GM19463 (cell line): ENCODE data around the gene LETM1.

Source experiments
- ATAC-seq: cut with Tn5 transposase; IDR thresholded peaks from one replicate; pipeline ENCODE4 v1.9.1; 2021; ENCODE audit warnings: mild to moderate bottlenecking, moderate library complexity; ENCODE audit not compliant: unreplicated experiment

The LETM1 gene

DNA sequence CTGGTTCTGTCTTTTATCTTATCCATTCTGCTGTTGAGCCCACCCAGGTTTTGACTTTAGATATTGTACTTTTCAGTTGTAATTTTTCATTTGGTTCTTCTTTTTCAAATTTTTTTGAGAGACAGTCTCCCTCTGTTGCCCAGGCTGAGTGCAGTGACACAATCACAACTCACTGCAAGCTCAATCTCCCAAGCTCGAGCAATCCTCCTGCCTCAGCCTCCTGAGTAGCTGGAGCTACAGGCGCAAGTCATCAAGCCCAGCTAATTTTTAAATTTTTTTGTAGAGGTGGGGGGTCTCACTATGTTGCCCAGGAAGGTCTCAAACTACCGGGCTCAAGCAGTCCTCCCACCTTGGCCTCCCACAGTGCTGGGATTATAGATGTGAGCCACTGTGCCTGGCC is 25.7 kb downstream of the LETM1 start:
- ATAC-seq, result no peak

- no peak for ATAC-seq
Observed at GRCh38 chr4:1826531-1827350, 29.2 kb downstream of the LETM1 start.

DNA sequence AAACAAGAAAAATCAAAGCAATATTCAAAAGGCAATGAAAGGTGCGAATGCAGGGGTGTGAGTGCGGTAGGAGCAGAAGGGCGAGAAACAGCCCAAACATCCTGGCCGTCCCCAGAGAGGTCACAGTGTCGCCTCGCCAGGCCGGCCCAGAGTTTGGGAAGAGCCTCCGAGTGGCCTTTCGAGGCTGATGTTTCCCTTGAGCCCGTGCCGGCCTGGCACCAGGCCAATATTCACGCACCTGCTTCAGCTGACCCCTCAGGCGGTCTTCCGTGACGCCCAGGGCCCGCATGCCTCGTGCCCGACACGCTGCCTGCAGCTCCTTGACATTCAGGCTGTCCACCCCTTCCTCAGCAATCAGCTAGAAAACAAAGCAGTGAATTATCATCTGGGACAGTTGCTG is 30.6 kb downstream of the LETM1 start:
- no peak for ATAC-seq

DNA sequence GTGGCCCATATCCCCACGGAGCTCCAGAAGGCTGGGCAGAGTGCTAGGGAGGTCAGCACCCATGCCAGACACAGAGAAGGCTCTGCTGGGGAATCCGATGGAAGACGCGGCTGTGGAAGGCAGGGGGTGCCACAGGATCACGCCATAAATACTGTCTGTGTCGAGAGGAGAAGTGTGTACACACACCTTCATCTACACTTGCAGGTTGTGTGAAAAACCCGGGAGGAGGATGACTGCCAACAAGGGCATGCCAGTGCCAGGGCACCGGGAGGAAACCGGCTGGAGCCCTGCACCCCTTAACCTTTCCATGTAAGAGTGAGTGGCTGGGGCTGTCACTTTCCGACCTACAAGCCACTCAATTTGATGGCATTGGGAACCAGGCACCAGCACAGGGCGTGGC is 31.2 kb downstream of the LETM1 start:
- no peak for ATAC-seq

GRCh38 chr4:1823545-1823932 is 32.4 kb downstream of the LETM1 start:
- ATAC-seq, result no peak

GRCh38 chr4:1822568-1823544 is 33.1 kb downstream of the LETM1 start:
- no peak for ATAC-seq

- no peak for ATAC-seq
Observed at GRCh38 chr4:1821679-1822567, 34.0 kb downstream of the LETM1 start.

GRCh38 chr4:1819816-1820215 is 36.1 kb downstream of the LETM1 start:
- ATAC-seq, result no peak

- no peak for ATAC-seq
Observed at GRCh38 chr4:1819284-1819683, 36.7 kb downstream of the LETM1 start.

DNA sequence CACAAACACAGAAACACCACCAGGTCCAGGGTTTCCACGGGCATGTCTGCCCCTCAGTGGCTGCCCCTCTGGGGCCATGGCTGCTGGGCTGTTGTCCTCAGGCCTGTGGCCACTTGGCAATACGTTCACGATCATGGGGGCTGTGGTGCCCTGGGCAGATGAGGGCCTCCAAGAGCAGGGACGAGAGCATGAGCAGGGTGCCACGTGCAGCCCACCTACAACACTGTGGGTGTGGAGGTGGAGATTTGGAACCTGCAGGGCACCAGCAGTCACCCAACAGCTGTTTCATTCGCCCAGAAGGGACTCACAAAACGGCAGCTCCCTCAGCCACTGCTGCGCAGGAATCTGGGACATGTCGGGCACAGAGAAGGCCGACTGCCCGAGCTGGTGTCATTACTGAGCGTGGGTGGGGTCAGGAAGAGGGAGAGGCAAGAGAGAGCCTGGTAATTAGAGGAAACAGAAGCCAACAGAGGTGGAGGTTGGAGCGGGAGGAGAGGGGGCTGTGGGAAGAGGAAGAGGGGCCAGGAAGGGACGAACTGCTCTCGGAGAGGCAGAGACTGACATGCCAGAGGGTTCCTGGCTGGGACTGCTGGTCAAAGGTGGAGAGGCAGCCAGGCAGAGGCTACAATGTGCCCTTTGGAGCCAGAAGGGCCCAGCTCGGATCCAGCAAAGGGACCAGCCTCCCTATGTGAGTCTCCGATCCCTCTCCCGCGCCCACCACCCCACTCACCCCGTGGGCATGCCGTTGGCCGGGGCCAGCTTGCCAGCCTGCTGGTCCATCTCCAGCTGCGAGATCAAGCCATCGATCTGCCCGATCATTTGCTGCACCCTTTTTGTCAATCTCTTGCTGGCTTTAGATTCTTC is 39.7 kb downstream of the LETM1 start:
- ATAC-seq, result no peak

DNA sequence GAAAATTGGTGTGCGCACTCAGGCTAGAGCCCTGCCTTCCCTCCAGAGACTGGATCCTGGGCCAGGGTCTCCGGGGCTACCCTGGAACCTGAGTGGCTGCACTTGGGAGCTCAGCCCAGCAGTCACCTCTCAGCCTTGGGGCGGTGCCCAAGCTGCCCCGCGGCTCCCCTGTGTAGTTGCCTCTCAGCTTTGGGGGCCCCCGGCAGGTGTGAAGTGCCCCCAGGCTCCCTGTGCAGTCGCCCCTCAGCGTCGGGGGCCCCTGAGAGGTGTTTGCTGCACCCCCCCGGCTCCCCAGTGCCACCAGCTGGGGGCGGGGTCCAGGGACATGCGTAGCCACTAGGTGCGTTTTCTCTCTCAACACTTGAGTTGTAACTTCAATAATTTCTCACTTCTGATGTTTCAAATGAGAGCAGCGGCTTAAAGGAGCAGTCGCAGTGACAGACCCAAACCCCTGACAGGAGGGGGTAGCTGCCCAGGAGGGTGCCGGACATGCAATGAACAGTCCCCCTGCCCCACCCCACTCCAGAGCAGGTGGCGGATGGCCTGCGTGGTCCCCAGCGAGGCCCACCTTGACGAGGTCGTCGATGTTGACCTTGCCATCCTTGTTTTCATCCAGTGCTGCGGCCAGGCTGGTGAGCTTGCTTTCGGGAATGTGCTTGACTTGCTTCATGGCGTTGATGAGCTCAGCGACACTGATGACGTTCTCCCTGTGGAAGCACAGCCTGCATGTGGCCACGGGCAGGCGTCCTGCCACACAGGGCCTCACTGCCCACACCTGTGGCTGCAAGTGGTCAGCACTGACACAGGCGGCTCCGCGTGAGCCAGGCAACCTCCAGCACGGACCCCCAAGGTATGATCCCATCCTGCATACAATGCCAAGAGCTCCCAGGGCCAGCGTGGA is 40.6 kb downstream of the LETM1 start:
- ATAC-seq, result no peak

- ATAC-seq, result no peak
Observed at GRCh38 chr4:1814453-1814852, 41.5 kb downstream of the LETM1 start.

DNA sequence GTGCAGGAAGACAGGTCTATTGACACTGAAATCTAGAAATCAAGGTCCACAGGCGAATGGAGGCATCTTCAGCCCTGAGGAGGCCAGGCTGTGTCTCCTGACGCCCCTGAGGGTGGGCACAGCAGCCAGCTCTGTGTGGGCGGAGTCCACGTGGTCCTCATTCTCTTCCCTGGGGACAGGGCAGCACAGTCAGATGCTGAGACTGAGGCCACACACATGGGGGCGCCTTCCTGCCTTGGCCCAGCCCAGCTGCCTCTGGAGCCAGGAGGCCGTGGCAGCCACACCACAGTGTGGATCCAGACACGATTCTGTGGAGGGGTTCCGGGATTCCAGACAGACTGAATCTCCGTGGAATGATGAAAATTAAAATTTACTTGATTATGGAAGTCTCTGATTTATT is 42.0 kb downstream of the LETM1 start:
- ATAC-seq, result no peak

GRCh38 chr4:1813231-1813630 is 42.7 kb downstream of the LETM1 start:
- no peak for ATAC-seq

GRCh38 chr4:1812720-1813119 is 43.2 kb downstream of the LETM1 start:
- ATAC-seq, result no peak

GRCh38 chr4:1810765-1811164 is 45.2 kb downstream of the LETM1 start:
- ATAC-seq, result no peak

DNA sequence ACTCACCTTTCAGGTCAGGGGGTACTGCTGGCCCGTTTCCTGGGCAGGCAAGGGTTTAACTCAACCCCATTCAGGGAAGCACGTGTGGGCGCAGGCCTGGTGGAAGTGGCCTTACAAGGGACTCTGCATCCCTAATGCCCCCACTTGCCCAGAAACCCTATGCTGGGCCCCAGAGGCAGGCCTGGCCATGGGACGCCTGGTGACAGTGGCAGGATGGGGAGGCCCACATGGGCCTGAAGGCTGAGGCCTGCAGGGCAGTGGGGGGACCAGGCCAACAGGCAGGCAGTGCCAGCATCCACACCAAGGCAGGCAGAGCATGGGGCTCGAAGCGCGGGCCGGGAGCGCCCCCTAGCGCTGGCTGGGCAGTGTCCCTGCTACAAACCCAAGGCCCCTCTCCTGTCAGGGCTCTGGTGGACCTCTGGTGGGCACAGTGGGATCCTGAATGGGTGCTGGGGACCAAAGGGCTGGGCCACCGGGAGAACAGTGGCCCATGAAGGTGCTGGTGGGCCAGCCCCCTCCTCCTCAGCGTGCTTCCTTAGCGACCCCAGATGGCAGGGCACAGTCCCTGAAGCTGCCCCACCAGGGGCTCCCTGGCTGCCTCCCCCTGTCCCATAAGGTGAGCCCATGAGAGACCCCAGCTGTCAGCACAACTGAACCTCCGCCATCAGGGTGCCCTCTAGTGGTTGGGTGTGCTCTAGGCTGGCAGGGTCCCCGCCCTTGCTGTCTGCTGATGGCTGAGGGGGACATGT is 46.0 kb downstream of the LETM1 start:
- ATAC-seq, result no peak
